Stimulated activated CD4-positive, alpha-beta T cell treated with anti-CD3 and anti-CD28 coated beads, TNF-alpha, amount 100 ng/mL, for 48 hours (primary cell): ENCODE data around the gene PLSCR2.
"Not testable (repeated sequence)": the region's sequence is repeated elsewhere in the genome, so short reads cannot be mapped to it uniquely, and the experiment has no call there.

Source experiments
- DNase-seq, 3 donors: peaks; one replicate each; pipeline ENCODE4 v3.0.0-alpha.2; 2020; ENCODE audit warnings: low read depth in 3 of 3

Gene PLSCR2

GRCh38 chr3:146469150-146470017, at the start of gene PLSCR2:
PLSCR2 (minus strand) TSS chr3:146469561; CDS start chr3:146459904, 9,657 bp downstream.
- DNase-seq = peak; percentile 38 to 61 (median 48)

- DNase-seq = no peak
These were observed 48.5 kb upstream of the PLSCR2 start for GRCh38 chr3:146517684-146518435.

- DNase-seq = no peak
These were observed 44.2 kb upstream of the PLSCR2 start for GRCh38 chr3:146513386-146514051.

- DNase-seq = no peak
These were observed 42.2 kb upstream of the PLSCR2 start for GRCh38 chr3:146511402-146512134.

- no peak for DNase-seq
These were observed 38.2 kb upstream of the PLSCR2 start for GRCh38 chr3:146507331-146508120.

- DNase-seq = no peak
These were observed 36.2 kb upstream of the PLSCR2 start for GRCh38 chr3:146505516-146505915.

- DNase-seq = no peak
These were observed 35.3 kb upstream of the PLSCR2 start for GRCh38 chr3:146504498-146505197.

GRCh38 chr3:146503461-146504202, 34.3 kb upstream of the PLSCR2 start:
- no peak for DNase-seq

GRCh38 chr3:146502887-146503460, 33.6 kb upstream of the PLSCR2 start:
- no peak for DNase-seq

- no peak for DNase-seq
These were observed 32.4 kb upstream of the PLSCR2 start for GRCh38 chr3:146501752-146502151.

GRCh38 chr3:146499701-146500100, 30.3 kb upstream of the PLSCR2 start:
- no peak for DNase-seq

GRCh38 chr3:146498002-146498736, 28.8 kb upstream of the PLSCR2 start:
- peak in 1 of 3 donors; percentile 30 for DNase-seq

GRCh38 chr3:146497145-146497843, 27.9 kb upstream of the PLSCR2 start:
- not testable (repeated sequence) for DNase-seq

GRCh38 chr3:146496726-146497125, 27.4 kb upstream of the PLSCR2 start:
- no peak for DNase-seq

- DNase-seq = no peak
These were observed 26.9 kb upstream of the PLSCR2 start for GRCh38 chr3:146496251-146496650.

- no peak for DNase-seq
These were observed 24.4 kb upstream of the PLSCR2 start for GRCh38 chr3:146493761-146494160.

GRCh38 chr3:146493221-146493620, 23.9 kb upstream of the PLSCR2 start:
- DNase-seq = no peak

GRCh38 chr3:146491303-146491702, 21.9 kb upstream of the PLSCR2 start:
- DNase-seq = no peak
